Measurements from ENCODE around the gene SLC10A2.
"Not testable (repeated sequence)": the region's sequence is repeated elsewhere in the genome, so short reads cannot be mapped to it uniquely, and the experiment has no call there.

SLC10A2 gene, protein sequence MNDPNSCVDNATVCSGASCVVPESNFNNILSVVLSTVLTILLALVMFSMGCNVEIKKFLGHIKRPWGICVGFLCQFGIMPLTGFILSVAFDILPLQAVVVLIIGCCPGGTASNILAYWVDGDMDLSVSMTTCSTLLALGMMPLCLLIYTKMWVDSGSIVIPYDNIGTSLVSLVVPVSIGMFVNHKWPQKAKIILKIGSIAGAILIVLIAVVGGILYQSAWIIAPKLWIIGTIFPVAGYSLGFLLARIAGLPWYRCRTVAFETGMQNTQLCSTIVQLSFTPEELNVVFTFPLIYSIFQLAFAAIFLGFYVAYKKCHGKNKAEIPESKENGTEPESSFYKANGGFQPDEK

DNA sequence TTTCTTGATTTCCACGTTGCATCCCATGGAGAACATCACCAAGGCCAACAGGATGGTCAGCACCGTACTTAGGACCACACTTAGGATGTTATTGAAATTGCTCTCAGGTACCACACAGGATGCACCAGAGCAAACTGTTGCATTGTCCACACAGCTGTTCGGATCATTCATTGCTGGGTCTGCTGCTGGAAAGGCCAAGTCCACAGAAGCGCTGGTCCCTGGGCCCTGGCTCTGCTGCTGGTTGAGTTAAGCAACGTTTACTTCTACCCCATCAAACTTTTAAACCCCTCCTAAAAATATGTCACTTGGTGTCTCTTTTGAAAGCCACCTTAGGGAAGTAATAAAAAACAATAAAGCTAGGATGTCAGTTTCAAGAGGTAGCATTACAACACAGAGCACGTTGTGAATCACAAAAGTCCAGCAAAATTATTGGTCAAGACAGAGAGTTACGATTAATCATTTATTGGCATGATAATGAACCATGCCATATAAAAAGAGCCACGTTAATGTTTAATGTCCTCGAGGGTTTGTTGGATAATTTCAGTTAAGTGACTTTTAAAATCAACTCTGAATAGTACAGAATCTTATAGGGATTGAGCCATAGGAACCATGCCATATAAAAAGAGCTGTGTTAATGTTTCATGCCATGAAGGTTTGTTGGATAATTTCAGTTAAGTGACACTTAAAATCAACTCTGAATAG lies at the start of gene SLC10A2:
SLC10A2 (minus strand) TSS at position 339 of the 702 bp plus-strand sequence; CDS start at position 171, 168 bp downstream.
- no peak within 1 kb of the TSS for H3K4me3 ChIP-seq (ENCODE audit: low read depth, low read length)
- TF ChIP-seq CTCF (conservative IDR thresholded peaks at IDR 0.05; ENCODE audit: low read depth, low read length), result no peak
- no peak for DNase-seq (ENCODE audit: low read depth)

DNA sequence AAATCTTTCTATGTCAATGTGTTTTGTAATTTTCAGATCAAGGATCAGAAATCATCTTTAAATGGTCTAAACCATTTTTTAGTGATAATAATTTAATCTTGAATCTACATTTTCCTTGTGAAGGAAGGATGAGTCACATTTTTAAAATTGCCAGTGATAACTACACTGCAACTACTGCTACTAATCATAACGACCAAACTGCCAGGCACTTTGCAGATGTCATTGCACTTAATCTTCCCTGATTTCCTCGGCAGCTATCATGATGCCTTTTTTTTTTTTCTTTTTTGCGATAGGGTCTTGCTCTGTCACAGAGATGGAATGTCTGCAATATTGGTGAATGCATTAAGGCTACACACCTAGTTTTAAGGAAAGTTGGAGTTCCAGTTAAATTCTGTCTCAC lies 41.4 kb upstream of the SLC10A2 start:
- no peak overlapping the region for H3K4me3 ChIP-seq (ENCODE audit: low read depth, low read length)
- DNase-seq (ENCODE audit: low read depth), result no peak
- no peak for TF ChIP-seq CTCF (conservative IDR thresholded peaks at IDR 0.05; ENCODE audit: low read depth, low read length)

GRCh38 chr13:103104340-103104739 lies 38.1 kb upstream of the SLC10A2 start:
- no peak overlapping the region for H3K4me3 ChIP-seq (ENCODE audit: low read depth, low read length)
- no peak for TF ChIP-seq CTCF (conservative IDR thresholded peaks at IDR 0.05; ENCODE audit: low read depth, low read length)
- DNase-seq (ENCODE audit: low read depth), result no peak

- not testable (repeated sequence) for DNase-seq (ENCODE audit: low read depth); H3K4me3 ChIP-seq (ENCODE audit: low read depth, low read length)
Measured at GRCh38 chr13:103103456-103103855, 37.2 kb upstream of the SLC10A2 start.

GRCh38 chr13:103102482-103102881 lies 36.3 kb upstream of the SLC10A2 start:
- no peak for TF ChIP-seq CTCF (conservative IDR thresholded peaks at IDR 0.05; ENCODE audit: low read depth, low read length)
- no peak overlapping the region for H3K4me3 ChIP-seq (ENCODE audit: low read depth, low read length)
- no peak for DNase-seq (ENCODE audit: low read depth)

DNA sequence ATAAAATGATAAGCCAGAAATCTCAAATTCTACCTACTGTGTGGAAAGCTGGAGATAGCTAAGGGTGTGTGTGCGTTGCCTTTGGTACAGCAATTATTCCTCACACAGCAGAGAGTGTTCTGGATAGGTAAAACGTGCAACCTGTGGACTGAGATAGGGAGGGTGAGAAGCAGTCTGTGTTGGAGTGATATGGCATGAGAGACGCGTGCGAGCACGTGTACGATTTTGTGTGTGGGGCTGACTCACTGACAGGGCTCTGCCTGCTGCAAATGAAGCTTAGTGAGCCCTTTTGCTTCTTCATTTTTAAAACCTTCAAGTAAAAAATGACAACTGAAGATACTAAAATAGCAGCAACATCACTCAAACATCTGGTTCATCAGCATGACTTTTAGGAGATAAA lies 35.7 kb upstream of the SLC10A2 start:
- no peak for TF ChIP-seq CTCF (conservative IDR thresholded peaks at IDR 0.05; ENCODE audit: low read depth, low read length)
- no peak overlapping the region for H3K4me3 ChIP-seq (ENCODE audit: low read depth, low read length)
- DNase-seq (ENCODE audit: low read depth), result no peak

GRCh38 chr13:103101500-103101899 lies 35.3 kb upstream of the SLC10A2 start:
- no peak overlapping the region for H3K4me3 ChIP-seq (ENCODE audit: low read depth, low read length)
- DNase-seq (ENCODE audit: low read depth), result no peak
- no peak for TF ChIP-seq CTCF (conservative IDR thresholded peaks at IDR 0.05; ENCODE audit: low read depth, low read length)

Measured in choroid plexus epithelial cell (primary cell).